Kidney epithelial cell (primary cell): Measurements from ENCODE around the gene ZNF536. TPM values are rescaled to one million over a fixed set of nuclear protein-coding genes. Genes with fewer than 3 reads are reported as not detected.

ENCODE experiments used
- DNase-seq: peaks from one replicate; pipeline ENCODE4 v3.0.0-alpha.2; 2010; ENCODE audit warnings: low read depth
- H3K27me3 ChIP-seq: 2 replicates; pipeline ENCODE4 v1.6.0; 2011; ENCODE audit warnings: low read length; ENCODE audit not compliant: control insufficient read depth, insufficient read depth
- H3K36me3 ChIP-seq: 2 replicates; pipeline ENCODE4 v1.5.1; 2011; ENCODE audit warnings: low read length; ENCODE audit not compliant: control insufficient read depth, insufficient read depth
- H3K4me3 ChIP-seq: 2 replicates; pipeline ENCODE4 v1.5.1; 2011; ENCODE audit warnings: low read depth, mild to moderate bottlenecking, control low read depth, low read length
- total RNA-seq: library from RNA; depleted of rRNA; stranded (reverse); fragments of >200 nt; gene quantifications from 2 replicates; pipeline ENCODE4 v1.2.3, GENCODE V29; 2015
- TF ChIP-seq, protein P1 (sequence below): IDR thresholded peaks from 2 replicates; pipeline ENCODE4 v1.5.1; 2011; ENCODE audit warnings: mild to moderate bottlenecking, moderate library complexity, low read length, control low read depth, inconsistent platforms; ENCODE audit not compliant: insufficient read depth, poor library complexity, severe bottlenecking

The ZNF536 gene
- total RNA-seq, 1 donor from 2014 or later, result 0.13 TPM

DNA sequence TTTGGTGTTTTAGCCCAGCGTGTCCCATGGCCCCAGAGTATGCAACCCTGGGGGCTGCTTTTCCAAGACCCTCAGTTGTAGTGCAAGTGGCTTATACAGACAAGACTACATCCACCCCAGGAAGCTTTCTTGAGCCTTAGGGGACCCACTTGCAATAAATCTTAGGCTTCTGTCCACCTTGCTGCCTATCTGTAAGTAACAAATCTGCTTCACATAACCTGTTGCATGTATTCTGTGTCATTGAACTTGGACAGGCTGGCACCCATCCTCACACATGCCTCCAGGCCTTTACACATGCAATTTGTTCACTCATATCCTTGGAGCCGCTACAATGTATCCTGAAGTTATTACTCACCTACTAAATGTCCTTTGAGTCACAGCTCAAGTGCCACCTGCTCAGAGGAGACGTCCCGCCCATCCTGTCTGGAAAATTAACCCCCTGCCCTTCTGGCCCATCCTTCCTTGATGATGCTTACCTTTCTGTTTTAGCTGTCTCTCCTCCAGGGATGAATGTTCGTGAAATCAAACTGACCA lies 101.2 kb downstream of the ZNF536 start:
- Histone ChIP-seq H3K27me3 (no peaks in the 10 kb centered on the region), H3K4me3 (no peak overlapping the region), H3K36me3 (no peaks in the 10 kb centered on the region)
- TF ChIP-seq, protein P1, sequence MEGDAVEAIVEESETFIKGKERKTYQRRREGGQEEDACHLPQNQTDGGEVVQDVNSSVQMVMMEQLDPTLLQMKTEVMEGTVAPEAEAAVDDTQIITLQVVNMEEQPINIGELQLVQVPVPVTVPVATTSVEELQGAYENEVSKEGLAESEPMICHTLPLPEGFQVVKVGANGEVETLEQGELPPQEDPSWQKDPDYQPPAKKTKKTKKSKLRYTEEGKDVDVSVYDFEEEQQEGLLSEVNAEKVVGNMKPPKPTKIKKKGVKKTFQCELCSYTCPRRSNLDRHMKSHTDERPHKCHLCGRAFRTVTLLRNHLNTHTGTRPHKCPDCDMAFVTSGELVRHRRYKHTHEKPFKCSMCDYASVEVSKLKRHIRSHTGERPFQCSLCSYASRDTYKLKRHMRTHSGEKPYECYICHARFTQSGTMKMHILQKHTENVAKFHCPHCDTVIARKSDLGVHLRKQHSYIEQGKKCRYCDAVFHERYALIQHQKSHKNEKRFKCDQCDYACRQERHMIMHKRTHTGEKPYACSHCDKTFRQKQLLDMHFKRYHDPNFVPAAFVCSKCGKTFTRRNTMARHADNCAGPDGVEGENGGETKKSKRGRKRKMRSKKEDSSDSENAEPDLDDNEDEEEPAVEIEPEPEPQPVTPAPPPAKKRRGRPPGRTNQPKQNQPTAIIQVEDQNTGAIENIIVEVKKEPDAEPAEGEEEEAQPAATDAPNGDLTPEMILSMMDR, result no peak
- DNase-seq, result no peak

DNA sequence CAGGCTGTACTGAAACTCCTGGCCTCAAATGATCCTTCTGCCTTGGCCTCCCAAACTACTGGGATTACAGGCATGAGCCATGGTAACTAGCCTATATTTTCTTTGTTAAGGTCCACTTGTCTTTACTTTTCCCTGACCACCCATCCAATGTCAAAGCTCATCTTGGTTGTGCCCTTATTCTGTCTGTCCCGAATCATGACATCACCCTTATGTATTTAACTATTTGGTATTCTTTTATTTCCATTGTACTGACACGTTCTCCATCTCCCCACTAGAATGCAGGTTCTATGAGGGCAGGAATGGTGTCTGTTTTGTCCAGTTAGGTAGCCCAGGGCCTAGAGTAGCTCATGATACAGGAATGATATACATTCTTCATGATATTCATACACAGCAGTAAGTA lies 104.8 kb downstream of the ZNF536 start:
- DNase-seq, result no peak
- no peaks in the 10 kb centered on the region for H3K27me3 ChIP-seq
- TF ChIP-seq, protein P1, result no peak

DNA sequence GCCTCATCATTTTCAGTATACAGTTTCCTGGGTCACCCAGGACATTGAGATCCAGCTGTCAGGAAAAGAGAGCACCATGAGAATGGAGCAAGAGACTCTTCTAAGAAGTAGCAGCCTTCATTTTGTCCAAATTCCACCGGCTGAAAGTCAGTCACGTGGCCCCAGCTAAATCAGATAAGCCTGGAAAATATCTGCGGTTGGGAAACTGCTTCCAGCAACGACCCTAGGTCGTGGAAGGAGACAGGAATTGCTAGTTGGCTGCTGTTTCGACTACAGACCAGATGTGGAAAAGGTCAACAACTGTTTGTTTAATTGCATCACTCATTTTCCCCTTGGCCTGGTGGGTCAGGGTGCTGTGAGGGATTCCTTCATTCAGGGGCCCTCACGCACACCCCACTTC lies 107.0 kb downstream of the ZNF536 start:
- DNase-seq, result no peak
- H3K27me3 ChIP-seq, result no peaks in the 10 kb centered on the region
- no peak overlapping the region for H3K4me3 ChIP-seq
- TF ChIP-seq, protein P1, result no peak
- H3K36me3 ChIP-seq, result no peaks in the 10 kb centered on the region

More for the DNA sequence above, 104.8 kb downstream of the ZNF536 start:
- no peak overlapping the region for H3K4me3 ChIP-seq
- no peaks in the 10 kb centered on the region for H3K36me3 ChIP-seq

GRCh38 chr19:30480097-30480496 lies 107.9 kb downstream of the ZNF536 start:
- no peak for DNase-seq
- Histone ChIP-seq H3K27me3 (no peaks in the 10 kb centered on the region), H3K36me3 (no peaks in the 10 kb centered on the region), H3K4me3 (no peak overlapping the region)
- TF ChIP-seq, protein P1, result no peak

DNA sequence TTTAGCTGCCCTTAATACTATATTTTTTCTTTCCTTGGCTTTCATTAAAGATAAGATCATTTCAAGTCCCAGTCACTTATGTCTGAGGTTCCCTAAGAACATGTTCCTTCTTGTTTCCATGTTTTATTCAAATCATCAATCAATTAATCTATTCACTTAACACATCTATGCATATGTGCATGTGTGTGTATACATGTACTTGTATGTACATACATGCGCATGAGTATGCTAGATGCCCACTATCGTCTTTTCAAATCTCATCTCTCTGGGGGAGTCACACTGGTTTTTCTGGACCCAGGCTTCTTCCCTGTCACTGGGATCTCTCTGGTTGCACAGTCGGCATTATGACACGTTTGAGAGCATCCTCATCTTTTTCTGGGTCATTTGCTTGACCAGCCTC lies 108.9 kb downstream of the ZNF536 start:
- no peak for DNase-seq
- no peaks in the 10 kb centered on the region for H3K36me3 ChIP-seq
- no peak overlapping the region for H3K4me3 ChIP-seq
- TF ChIP-seq, protein P1, result no peak
- H3K27me3 ChIP-seq, result no peaks in the 10 kb centered on the region

DNA sequence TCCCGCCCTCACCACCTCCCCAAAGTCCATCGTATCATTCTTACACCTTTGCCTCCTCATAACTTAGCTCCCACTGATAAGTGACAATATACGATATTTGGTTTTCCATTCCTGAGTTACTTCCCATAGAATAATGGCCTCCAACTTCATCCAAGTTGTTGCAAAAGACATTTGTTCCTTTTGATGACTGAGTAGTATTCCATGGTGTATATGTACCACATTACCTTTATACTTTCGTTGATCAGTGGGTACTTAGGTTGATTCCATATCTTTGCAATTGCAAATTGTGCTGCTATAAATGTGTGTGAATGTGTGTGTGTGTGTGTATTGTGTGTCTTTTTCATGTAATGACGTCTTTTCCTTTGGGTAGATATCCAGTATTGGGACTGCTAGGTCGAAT lies 109.6 kb downstream of the ZNF536 start:
- Histone ChIP-seq H3K27me3 (no peaks in the 10 kb centered on the region), H3K36me3 (no peaks in the 10 kb centered on the region), H3K4me3 (no peak overlapping the region)
- no peak for DNase-seq
- TF ChIP-seq, protein P1, result no peak
